Measurements from ENCODE around the gene HLCS.
"Not testable (repeated sequence)": the region's sequence is repeated elsewhere in the genome, so short reads cannot be mapped to it uniquely, and the experiment has no call there.

- TF ChIP-seq ZNF622 (IDR thresholded peaks at IDR 0.05); CTCF (IDR thresholded peaks at IDR 0.05 in 2 of 3, conservative IDR thresholded peaks at IDR 0.05 in 1 of 3; ENCODE audit: control insufficient read depth in 2 of 3, extremely low read depth in 1 of 3, insufficient read depth in 1 of 3, low read depth in 3 of 3, low read length in 3 of 3); GATAD2B (conservative IDR thresholded peaks at IDR 0.05; ENCODE audit: low read depth); NBN (IDR thresholded peaks at IDR 0.05); RBBP5 (conservative IDR thresholded peaks at IDR 0.05); GABPA (IDR thresholded peaks at IDR 0.05; ENCODE audit: low read depth); JUND (IDR thresholded peaks at IDR 0.05; ENCODE audit: low read depth, low read length); POLR2A (IDR thresholded peaks at IDR 0.05; ENCODE audit: low read depth, low read length); SIX5 (IDR thresholded peaks at IDR 0.05; ENCODE audit: low read depth, low read length, severe bottlenecking); MYB (IDR thresholded peaks at IDR 0.05; ENCODE audit: borderline replicate concordance, low read depth, low read length); POLR2AphosphoS5 (IDR thresholded peaks at IDR 0.05; ENCODE audit: low read length): not testable (repeated sequence)
Measured at GRCh38 chr21:37003917-37004316, 37.4 kb upstream of the HLCS start.

All from GM12878 (cell line).